ENCODE measurements around the gene MMEL1. TPM values are rescaled to one million over a fixed set of nuclear protein-coding genes. Genes with fewer than 3 reads are reported as not detected.
A peak's percentile ranks its signal among the peaks of the same experiment; 100 is the strongest.

The MMEL1 gene
- total RNA-seq, 1 experiment from 2014 or later: not detected

- Mint-ChIP-seq H3K9me3 (ENCODE audit: unreplicated experiment) (no peaks in the 10 kb centered on the region), H3K27ac (ENCODE audit: low read depth, unreplicated experiment) (no peak overlapping the region), H3K27me3 (ENCODE audit: insufficient read depth, unreplicated experiment) (no peaks in the 10 kb centered on the region), H3K4me1 (ENCODE audit: insufficient read depth, unreplicated experiment) (no peaks in the 10 kb centered on the region), H3K4me3 (ENCODE audit: unreplicated experiment) (no peak overlapping the region), H3K36me3 (ENCODE audit: insufficient read depth, unreplicated experiment) (peaks cover 8% of the 10 kb centered on the region)
- DNase-seq (ENCODE audit: unreplicated experiment): no peak
- TF ChIP-seq, protein P1, sequence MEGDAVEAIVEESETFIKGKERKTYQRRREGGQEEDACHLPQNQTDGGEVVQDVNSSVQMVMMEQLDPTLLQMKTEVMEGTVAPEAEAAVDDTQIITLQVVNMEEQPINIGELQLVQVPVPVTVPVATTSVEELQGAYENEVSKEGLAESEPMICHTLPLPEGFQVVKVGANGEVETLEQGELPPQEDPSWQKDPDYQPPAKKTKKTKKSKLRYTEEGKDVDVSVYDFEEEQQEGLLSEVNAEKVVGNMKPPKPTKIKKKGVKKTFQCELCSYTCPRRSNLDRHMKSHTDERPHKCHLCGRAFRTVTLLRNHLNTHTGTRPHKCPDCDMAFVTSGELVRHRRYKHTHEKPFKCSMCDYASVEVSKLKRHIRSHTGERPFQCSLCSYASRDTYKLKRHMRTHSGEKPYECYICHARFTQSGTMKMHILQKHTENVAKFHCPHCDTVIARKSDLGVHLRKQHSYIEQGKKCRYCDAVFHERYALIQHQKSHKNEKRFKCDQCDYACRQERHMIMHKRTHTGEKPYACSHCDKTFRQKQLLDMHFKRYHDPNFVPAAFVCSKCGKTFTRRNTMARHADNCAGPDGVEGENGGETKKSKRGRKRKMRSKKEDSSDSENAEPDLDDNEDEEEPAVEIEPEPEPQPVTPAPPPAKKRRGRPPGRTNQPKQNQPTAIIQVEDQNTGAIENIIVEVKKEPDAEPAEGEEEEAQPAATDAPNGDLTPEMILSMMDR (IDR thresholded peaks at IDR 0.05; ENCODE audit: unreplicated experiment): no peak
- CTCF ChIA-PET: interaction anchor here (0.7 kb wide), 1 partner anchor 31 kb away, joined by 3 read pairs; no protein-coding TSS in a partner anchor
- POLR2A ChIA-PET: no interaction called here
- intact Hi-C loops (cut with micrococcal nuclease): no loop called here
- BruUV-seq (replicated peaks): no TSS peak
Observed at GRCh38 chr1:2588661-2589430, 44.0 kb downstream of the MMEL1 start.

DNA sequence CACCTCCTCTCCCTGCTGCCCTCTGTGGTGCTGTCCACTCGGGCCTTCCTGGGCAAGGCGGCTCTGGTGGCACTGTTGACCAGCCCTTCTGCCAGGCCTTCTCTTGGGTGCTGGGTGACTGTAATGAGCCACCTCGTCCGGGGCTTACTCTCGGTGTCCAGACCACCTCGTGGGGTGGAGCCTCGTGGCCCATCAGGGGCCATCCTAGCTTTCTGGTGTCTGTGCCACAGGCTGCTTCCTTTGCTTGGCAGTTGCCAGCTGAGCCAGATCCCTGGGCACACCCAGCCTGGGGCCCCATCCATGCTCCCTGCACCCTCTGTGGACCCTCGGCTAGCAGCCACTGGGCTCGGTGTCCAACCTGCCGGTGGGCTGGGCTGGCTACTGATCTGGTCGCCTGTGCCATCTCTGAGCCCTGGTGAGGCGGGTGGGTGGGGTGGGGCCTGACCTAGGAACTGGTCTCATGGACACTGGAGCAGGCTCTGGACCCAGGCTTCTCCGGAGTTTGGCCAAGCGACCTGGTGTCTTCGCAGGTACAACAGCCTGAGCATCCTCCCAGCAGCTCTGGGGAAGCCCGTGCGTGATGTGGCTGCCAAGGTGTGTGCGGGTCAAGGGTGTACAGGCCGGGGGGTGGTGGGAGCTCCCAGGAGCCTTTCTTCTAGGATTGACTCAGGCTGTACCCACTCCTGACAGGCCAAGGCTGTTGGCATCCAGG is 44.8 kb downstream of the MMEL1 start:
- POLR2A ChIA-PET: interaction anchor here (1.3 kb wide), 1 partner anchor 62 kb away, joined by 4 read pairs; the partner anchor contains the start of gene PANK4
- peak overlapping the region; percentile 87 for H3K4me3 Mint-ChIP-seq (ENCODE audit: unreplicated experiment)
- BruUV-seq (replicated peaks): no TSS peak
- peaks cover 8% of the 10 kb centered on the region for H3K36me3 Mint-ChIP-seq (ENCODE audit: insufficient read depth, unreplicated experiment)
- H3K27ac Mint-ChIP-seq (ENCODE audit: low read depth, unreplicated experiment): no peak overlapping the region
- no peaks in the 10 kb centered on the region for H3K27me3 Mint-ChIP-seq (ENCODE audit: insufficient read depth, unreplicated experiment)
- CTCF ChIA-PET: interaction anchor here (0.7 kb wide), 1 partner anchor 966 kb away, joined by 3 read pairs; no protein-coding TSS in a partner anchor
- H3K4me1 Mint-ChIP-seq (ENCODE audit: insufficient read depth, unreplicated experiment): no peaks in the 10 kb centered on the region
- TF ChIP-seq, protein P1 (IDR thresholded peaks at IDR 0.05; ENCODE audit: unreplicated experiment): no peak
- no peak for DNase-seq (ENCODE audit: unreplicated experiment)
- intact Hi-C loops (cut with micrococcal nuclease): loop anchor here (2.0 kb wide), 1 partner anchor 55 kb away; no protein-coding TSS in a partner anchor
- no peaks in the 10 kb centered on the region for H3K9me3 Mint-ChIP-seq (ENCODE audit: unreplicated experiment)

- Mint-ChIP-seq H3K4me3 (ENCODE audit: unreplicated experiment) (peak overlapping the region; percentile 87), H3K4me1 (ENCODE audit: insufficient read depth, unreplicated experiment) (no peaks in the 10 kb centered on the region), H3K36me3 (ENCODE audit: insufficient read depth, unreplicated experiment) (peaks cover 8% of the 10 kb centered on the region), H3K27me3 (ENCODE audit: insufficient read depth, unreplicated experiment) (no peaks in the 10 kb centered on the region), H3K9me3 (ENCODE audit: unreplicated experiment) (no peaks in the 10 kb centered on the region), H3K27ac (ENCODE audit: low read depth, unreplicated experiment) (peak overlapping the region; percentile 89)
- BruUV-seq (replicated peaks): no TSS peak
- ChIA-PET CTCF (interaction anchor here (0.7 kb wide), 1 partner anchor 966 kb away, joined by 3 read pairs; no protein-coding TSS in a partner anchor), POLR2A (interaction anchor here (1.3 kb wide), 1 partner anchor 61 kb away, joined by 4 read pairs; the partner anchor contains the start of gene PANK4)
- DNase-seq (ENCODE audit: unreplicated experiment): peak; percentile 30
- intact Hi-C loops (cut with micrococcal nuclease): loop anchor here (2.0 kb wide), 1 partner anchor 56 kb away; no protein-coding TSS in a partner anchor
- TF ChIP-seq, protein P1 (IDR thresholded peaks at IDR 0.05; ENCODE audit: unreplicated experiment): no peak
Observed at GRCh38 chr1:2587071-2587859, 45.6 kb downstream of the MMEL1 start.
